ENCODE measurements around the gene IFI30. TPM values are rescaled to one million over a fixed set of nuclear protein-coding genes. Genes with fewer than 3 reads are reported as not detected.

IFI30 gene
- total and polyA plus RNA-seq, 8 donors: 7.3 to 986 (median 13.0) TPM

- Histone ChIP-seq H3K4me1 (no peaks in the 10 kb centered on the region), H3K4me3 (no peak overlapping the region), H3K27ac (no peak overlapping the region), H3K36me3 (peaks cover 0 to 97% of the 10 kb centered on the region in 2 donors), H3K27me3 (no peaks in the 10 kb centered on the region), H3K9me3 (no peaks in the 10 kb centered on the region)
- ATAC-seq (no peak), DNase-seq (no peak)
- TF ChIP-seq CTCF (IDR thresholded peaks at IDR 0.05): no peak
- intact Hi-C loops (cut with DNase I): no loop called here
Measured at GRCh38 chr19:18144361-18144760, 29.3 kb upstream of the IFI30 start.

- TF ChIP-seq CTCF (IDR thresholded peaks at IDR 0.05): no peak
- ATAC-seq (no peak), DNase-seq (no peak)
- intact Hi-C loops (cut with DNase I): no loop called here
- H3K4me3 ChIP-seq: no peak overlapping the region
- H3K27me3 ChIP-seq: no peaks in the 10 kb centered on the region
- H3K4me1 ChIP-seq: no peaks in the 10 kb centered on the region
- no peaks in the 10 kb centered on the region for H3K9me3 ChIP-seq
- peaks cover 0 to 98% of the 10 kb centered on the region in 2 donors for H3K36me3 ChIP-seq
- no peak overlapping the region for H3K27ac ChIP-seq
Measured at GRCh38 chr19:18144906-18145305, 28.7 kb upstream of the IFI30 start.

- Histone ChIP-seq H3K4me1 (no peaks in the 10 kb centered on the region), H3K27me3 (no peaks in the 10 kb centered on the region), H3K9me3 (no peaks in the 10 kb centered on the region), H3K27ac (no peak overlapping the region), H3K36me3 (peaks cover 0 to 98% of the 10 kb centered on the region in 2 donors), H3K4me3 (no peak overlapping the region)
- no peak for DNase-seq
- intact Hi-C loops (cut with DNase I): no loop called here
- no peak for ATAC-seq
- no peak for TF ChIP-seq CTCF (IDR thresholded peaks at IDR 0.05)
Measured at GRCh38 chr19:18145391-18145999, 28.1 kb upstream of the IFI30 start.

- DNase-seq (no peak), ATAC-seq (no peak)
- H3K9me3 ChIP-seq: no peaks in the 10 kb centered on the region
- peaks cover 0 to 12% of the 10 kb centered on the region in 2 donors for H3K4me1 ChIP-seq
- intact Hi-C loops (cut with DNase I): no loop called here
- H3K4me3 ChIP-seq: no peak overlapping the region
- no peaks in the 10 kb centered on the region for H3K27me3 ChIP-seq
- no peak for TF ChIP-seq CTCF (IDR thresholded peaks at IDR 0.05)
- H3K27ac ChIP-seq: no peak overlapping the region
- H3K36me3 ChIP-seq: peaks cover 0 to 84% of the 10 kb centered on the region in 2 donors
Measured at GRCh38 chr19:18147396-18147795, 26.2 kb upstream of the IFI30 start.

- no peak overlapping the region for H3K4me3 ChIP-seq
- no peaks in the 10 kb centered on the region for H3K27me3 ChIP-seq
- no peak for ATAC-seq
- no peaks in the 10 kb centered on the region for H3K9me3 ChIP-seq
- peaks cover 0 to 62% of the 10 kb centered on the region in 2 donors for H3K36me3 ChIP-seq
- DNase-seq: no peak
- peaks cover 9 to 25% of the 10 kb centered on the region in 2 donors for H3K4me1 ChIP-seq
- TF ChIP-seq CTCF (IDR thresholded peaks at IDR 0.05): no peak
- intact Hi-C loops (cut with DNase I): no loop called here
- no peak overlapping the region for H3K27ac ChIP-seq
Measured at GRCh38 chr19:18149596-18149975, 24.0 kb upstream of the IFI30 start.

Data from left lung (tissue), 10 donors.